Cerebellar nuclear complex (tissue), 1 donor: Measurements from ENCODE around the gene NNMT.

ENCODE experiments used
- DNase-seq, 2 experiments: peaks; one replicate each; lab custom pipeline; 2025; lab: John Stamatoyannopoulos, UW

NNMT gene

DNA sequence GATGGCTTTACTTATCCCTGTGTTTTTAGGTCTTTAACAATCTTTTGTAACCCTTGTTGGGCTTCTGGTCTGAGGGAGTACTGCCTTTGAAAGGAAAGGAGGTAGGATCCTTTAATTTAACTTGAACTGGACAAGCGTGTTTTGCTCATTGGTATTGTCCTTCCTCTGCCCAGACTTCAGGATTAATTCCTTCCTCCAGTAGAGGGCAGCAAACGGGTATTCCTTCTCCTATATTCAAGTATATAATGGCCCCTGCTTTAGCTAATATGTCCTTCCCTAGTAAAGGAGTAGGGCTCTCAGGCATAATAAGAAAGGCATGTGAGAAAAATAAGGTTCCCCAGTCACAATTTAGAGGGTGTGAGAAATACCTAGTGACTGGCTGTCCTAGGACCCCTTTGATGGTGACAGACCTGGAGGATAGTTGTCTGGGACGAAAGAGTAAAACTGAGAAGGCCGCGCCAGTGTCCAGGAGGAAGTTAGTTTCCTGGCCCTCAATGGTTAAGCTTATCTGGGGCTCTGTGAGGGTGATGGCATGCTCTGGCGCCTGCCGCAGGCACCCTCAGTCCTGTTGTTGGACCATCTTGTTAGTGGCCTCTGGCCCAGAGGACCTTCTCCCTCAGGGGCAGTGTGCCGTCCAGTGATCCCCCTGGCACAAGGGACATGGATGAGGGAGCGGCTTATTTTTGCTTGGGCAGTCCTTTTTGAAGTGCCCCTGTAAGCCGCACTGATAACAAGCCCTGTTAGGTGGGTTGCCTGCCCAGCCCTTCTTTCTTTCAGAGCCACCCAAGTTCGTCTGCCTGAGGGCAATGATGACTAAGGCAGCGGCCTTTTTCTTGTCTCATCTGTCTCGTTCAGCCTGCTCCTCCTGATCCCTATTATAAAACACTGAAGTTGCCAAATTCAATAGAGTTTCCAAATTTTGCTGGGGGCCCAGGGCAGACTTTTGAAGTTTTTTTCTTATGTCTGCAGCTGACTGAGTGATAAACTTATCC lies 52.3 kb downstream of the NNMT start:
- DNase-seq, result no peak

DNA sequence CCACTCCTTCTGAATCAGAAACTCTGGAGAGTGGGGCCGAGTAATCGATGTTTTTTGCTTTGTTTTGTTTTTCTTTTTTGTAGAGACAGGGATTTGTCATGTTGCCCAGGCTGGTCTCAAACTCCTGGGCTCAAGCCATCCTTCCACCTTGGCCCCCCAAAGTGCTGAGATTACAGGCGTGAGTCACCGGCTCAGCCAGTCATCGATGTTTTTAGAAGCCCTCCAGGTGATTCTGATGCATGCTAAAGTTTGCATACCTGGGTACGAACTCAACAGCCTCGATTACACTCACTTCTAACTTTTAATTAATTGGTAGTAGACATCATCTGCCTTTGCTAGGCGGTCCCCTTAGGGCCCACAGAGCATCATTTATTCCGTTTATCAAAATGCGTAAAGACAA lies 53.8 kb downstream of the NNMT start:
- no peak for DNase-seq

DNA sequence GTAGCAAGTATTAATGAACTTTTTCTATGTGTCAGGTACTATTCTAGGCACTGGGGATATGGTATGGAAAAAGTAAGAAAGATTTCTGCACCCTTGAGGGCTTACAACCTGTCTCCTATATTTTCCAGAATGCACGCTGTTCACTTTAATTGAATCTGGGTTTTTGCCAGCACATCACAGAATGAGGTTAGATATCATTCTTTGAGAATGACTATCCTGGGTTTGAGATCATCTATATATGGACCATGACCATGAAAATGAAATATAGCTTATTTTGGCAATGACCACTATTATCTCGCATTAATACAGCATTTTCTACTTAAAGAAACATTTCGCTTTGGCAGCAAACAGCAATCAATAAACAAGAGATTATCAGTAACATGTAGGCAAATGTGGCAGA lies 57.2 kb downstream of the NNMT start:
- DNase-seq, result no peak

DNA sequence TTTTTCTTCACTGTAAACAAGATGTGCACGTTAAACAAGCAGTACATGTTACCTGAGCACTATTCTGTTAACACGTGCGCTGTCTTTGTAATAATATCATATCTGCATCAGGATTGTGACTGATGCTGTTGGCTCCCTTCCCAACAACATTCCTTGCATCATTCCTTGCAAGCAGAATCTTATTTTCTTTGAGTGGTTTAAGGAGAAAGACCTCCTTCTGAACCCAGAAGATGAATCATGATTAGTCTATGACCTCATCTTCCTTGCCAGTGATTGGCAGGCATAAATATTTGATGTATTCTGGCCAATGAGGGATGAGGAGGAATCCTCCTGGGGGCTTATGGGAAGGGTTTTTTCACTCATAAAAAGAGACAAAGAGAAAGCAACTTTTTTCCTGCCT lies 57.9 kb downstream of the NNMT start:
- DNase-seq, result no peak

DNA sequence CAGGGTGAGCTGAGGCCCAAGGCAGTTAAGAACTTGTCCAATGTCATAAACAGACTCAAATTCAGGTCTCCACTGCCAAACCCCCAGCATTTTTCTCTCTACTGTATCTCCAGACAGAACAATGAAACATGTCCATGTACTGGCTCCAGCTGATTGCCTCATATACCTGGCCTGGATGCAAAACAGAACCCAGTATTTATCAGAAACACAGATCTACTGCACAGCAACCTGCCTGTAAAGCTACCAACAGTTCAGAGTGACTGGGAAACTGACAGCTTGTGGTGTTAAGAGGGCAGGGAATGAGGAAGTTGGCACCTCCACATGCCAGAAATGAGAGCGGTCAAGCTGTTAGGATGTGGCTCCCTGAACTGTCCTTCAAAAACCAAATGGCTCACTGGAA lies 62.5 kb downstream of the NNMT start:
- DNase-seq, result peak; percentile 23 to 68

GRCh38 chr11:114359342-114359741 lies 63.1 kb downstream of the NNMT start:
- no peak for DNase-seq

- no peak for DNase-seq
Observed at GRCh38 chr11:114362326-114362725, 66.1 kb downstream of the NNMT start.

DNA sequence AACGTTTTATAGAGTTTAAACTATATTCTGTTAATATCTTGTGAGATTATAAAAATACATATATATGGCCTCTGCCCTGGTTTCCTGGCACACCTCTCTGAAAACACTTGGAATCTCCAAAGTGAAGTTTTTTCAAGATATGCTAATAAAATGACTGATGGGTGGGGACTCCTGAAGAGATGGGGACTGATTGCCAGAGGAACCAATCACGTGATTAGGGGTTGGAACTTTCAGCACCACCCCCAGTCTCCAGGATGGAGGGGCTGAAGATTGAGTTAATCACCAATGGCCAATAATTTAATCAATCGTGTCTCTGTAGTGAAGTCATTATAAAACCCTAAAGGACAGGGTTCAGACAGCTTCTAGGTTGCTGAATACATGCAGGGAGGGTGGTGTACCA lies 66.8 kb downstream of the NNMT start:
- no peak for DNase-seq
